ENCODE results near the gene GLB1L. TPM values are rescaled to one million over a fixed set of nuclear protein-coding genes. Genes with fewer than 3 reads are reported as not detected.

GLB1L gene
- total and polyA plus RNA-seq, 2 of the 8 experiments (the other 6 are each of a cell fraction or from before 2014, with no cell fraction given), result 3.7 to 4.0 TPM

DNA sequence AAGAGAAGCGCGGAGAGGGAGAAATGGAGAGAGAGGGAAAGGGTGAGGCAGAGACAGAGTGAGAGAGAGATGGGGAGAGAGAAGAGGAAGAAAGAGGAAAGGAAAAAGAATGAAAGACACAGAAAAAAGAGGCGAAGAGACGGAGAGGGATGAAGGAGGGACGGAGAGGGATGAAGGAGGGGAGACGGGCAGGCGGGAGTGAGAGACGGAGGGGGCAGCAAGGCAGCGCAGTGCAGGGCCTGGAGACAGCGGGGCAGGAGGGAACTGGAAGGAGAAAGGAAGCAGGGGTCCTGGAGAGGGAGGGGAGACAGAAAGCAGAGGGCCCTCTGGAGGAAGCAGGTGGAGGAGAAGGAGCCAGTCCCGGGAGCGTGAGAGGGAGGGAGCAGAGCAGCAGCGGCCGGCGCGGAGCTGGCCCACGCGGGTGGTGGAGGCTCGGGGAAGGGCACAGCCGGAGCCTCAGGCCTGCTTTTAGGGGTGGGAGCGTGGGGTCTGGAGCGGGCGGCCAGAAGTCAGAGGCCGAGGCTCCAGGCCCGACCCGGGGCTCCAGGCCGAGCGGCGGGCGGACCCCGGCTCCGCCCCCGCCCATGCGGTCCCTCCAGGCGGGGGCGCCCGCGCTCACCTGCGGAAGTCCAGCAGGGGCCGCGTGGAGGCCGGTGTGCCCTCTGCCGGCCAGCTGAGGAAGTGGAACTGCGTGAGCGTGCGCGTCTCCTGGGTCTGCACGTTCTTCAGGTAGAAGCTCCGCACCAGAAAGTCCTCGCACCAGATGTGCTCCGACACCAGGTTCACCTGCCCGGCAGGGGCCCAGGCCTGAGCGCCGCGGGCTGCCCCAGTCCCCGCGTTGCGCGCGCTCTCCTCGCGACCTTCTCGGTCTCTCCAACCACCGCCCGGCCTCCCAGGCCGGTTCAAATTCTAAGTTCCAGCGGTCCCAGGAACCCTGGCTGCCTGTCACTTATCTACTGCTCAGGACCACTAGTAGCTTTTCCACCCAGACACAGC lies 49.4 kb upstream of the GLB1L start (continued):
- TF ChIP-seq USF2 (IDR thresholded peaks at IDR 0.05; ENCODE audit: low read length), result no peak
- TF ChIP-seq ZNF274 (IDR thresholded peaks at IDR 0.05; ENCODE audit: borderline replicate concordance, extremely low read depth, low read length), result no peak
- TF ChIP-seq CTCF (IDR thresholded peaks at IDR 0.05; ENCODE audit: control extremely low read depth in 1 of 3, insufficient read depth in 1 of 3, low read depth in 1 of 3, low read length in 3 of 3), result peak in 2 of 3 experiments; percentile 98 to 99; a peak in 3 of 4 replicates
- no peak for TF ChIP-seq CHD7 (IDR thresholded peaks at IDR 0.05; ENCODE audit: insufficient replicate concordance, low read length)
- TF ChIP-seq CREB1 (IDR thresholded peaks at IDR 0.05), result peak; percentile 83
